GM12878 (cell line): ENCODE results near the gene TCF12. TPM values are rescaled to one million over a fixed set of nuclear protein-coding genes. Genes with fewer than 3 reads are reported as not detected.

ENCODE experiments used
- ATAC-seq: fragments of 200-7000 bp; cut with Tn5 transposase; 3 replicates; pipeline ENCODE4 v1.9.1; 2020; ENCODE audit warnings: mild to moderate bottlenecking, moderate library complexity
- BruUV-seq: library from RNA; stranded (reverse); fragments of 400-500 nt; replicated peaks from 2 replicates; lab custom pipeline; 2021; lab: Mats Ljungman, UMichigan
- CTCF ChIA-PET: fragments of 300-600 bp; sonication (Branson Sonifier 250); formaldehyde crosslinking; extraction: SDS; loops from one replicate; lab custom pipeline; 2021; ENCODE audit warnings: inconsistent platforms; lab: Yijun Ruan, JAX
- POLR2A ChIA-PET: fragments of 350-600 bp; formaldehyde crosslinking; extraction: SDS; loops from one replicate; lab custom pipeline; 2021; ENCODE audit warnings: inconsistent platforms; lab: Charles Lee
- RAD21 ChIA-PET: fragments of 300-600 bp; sonication (Branson Sonifier 250); formaldehyde crosslinking; loops from one replicate; lab custom pipeline; 2023; ENCODE audit warnings: antibody characterized with exemption; ENCODE audit not compliant: unreplicated experiment; lab: Charles Lee
- SMC1A ChIA-PET: fragments of 300-600 bp; sonication (Branson Sonifier 250); formaldehyde crosslinking; loops from one replicate; lab custom pipeline; 2023; ENCODE audit not compliant: unreplicated experiment, uncharacterized antibody; lab: Charles Lee
- DNase-seq: peaks from one replicate; pipeline ENCODE4 v3.0.0-alpha.2; 2011; ENCODE audit warnings: low read depth, low spot score
- FAIRE-seq: peaks from 3 replicates; lab custom pipeline; 2011; peaks lifted over from hg19 to GRCh38; lab: Jason Lieb, UNC
- H2AFZ ChIP-seq: 2 replicates; pipeline ENCODE4 v1.6.0; 2011; ENCODE audit warnings: low read depth, low read length, control low read depth; ENCODE audit not compliant: control insufficient read depth
- H3K27ac ChIP-seq: 2 replicates; pipeline ENCODE4 v1.5.1; 2011; ENCODE audit warnings: control low read depth; ENCODE audit not compliant: control insufficient read depth, insufficient read depth
- H3K27me3 ChIP-seq, 2 experiments: replicated peaks in 1 of 2; 2 replicates each; pipeline versions ENCODE4 v1.6.0 to v1.6.1; 2011; ENCODE audit warnings: low read length in 1 of 2; ENCODE audit not compliant: control insufficient read depth in 2 of 2, insufficient read depth in 2 of 2
- H3K36me3 ChIP-seq, 2 experiments: 2 replicates each; pipeline ENCODE4 v1.5.1; 2011; ENCODE audit warnings: low read length in 1 of 2; ENCODE audit not compliant: control insufficient read depth in 2 of 2, insufficient read depth in 2 of 2
- H3K4me1 ChIP-seq: 2 replicates; pipeline ENCODE4 v1.6.1; 2011; ENCODE audit warnings: mild to moderate bottlenecking, low read length, moderate library complexity, mixed read lengths; ENCODE audit not compliant: control insufficient read depth, insufficient read depth
- H3K4me2 ChIP-seq: 2 replicates; pipeline ENCODE4 v1.6.0; 2011; ENCODE audit warnings: control low read depth; ENCODE audit not compliant: control insufficient read depth, insufficient read depth
- H3K4me3 ChIP-seq: fragments of 200-600 bp; sonication (generic); 2 replicates; pipeline ENCODE4 v1.5.1; 2016
- H3K79me2 ChIP-seq: 2 replicates; pipeline ENCODE4 v1.6.0; 2011; ENCODE audit warnings: low read length; ENCODE audit not compliant: control insufficient read depth, insufficient read depth
- H3K9ac ChIP-seq: 2 replicates; pipeline ENCODE4 v1.8.0; 2011; ENCODE audit warnings: low read length, control low read depth, mixed read lengths; ENCODE audit not compliant: control insufficient read depth, insufficient read depth
- H3K9me3 ChIP-seq: replicated peaks from 3 replicates; pipeline ENCODE4 v1.5.1; 2011; ENCODE audit warnings: mild to moderate bottlenecking, low read length; ENCODE audit not compliant: control insufficient read depth, insufficient read depth
- H4K20me1 ChIP-seq: 2 replicates; pipeline ENCODE4 v1.6.0; 2011; ENCODE audit not compliant: control insufficient read depth, insufficient read depth
- CTCF ChIP-seq, 3 experiments: IDR thresholded peaks in 2 of 3; conservative IDR thresholded peaks in 1 of 3; 2 replicates each; pipeline ENCODE4 v1.5.1; 2011; ENCODE audit warnings: low read depth in 3 of 3, low read length in 3 of 3, mild to moderate bottlenecking in 3 of 3, control low read depth in 2 of 3, moderate library complexity in 2 of 3, inconsistent platforms in 1 of 3, mixed read lengths in 1 of 3; ENCODE audit not compliant: control insufficient read depth in 2 of 3, insufficient read depth in 1 of 3; ENCODE audit errors: extremely low read depth in 1 of 3
- FOXK2 ChIP-seq: fragments of 450-650 bp; IDR thresholded peaks from 2 replicates; pipeline ENCODE4 v1.6.1; 2017; ENCODE audit warnings: mild to moderate bottlenecking, moderate library complexity
- NBN ChIP-seq: fragments of 450-650 bp; IDR thresholded peaks from 2 replicates; pipeline ENCODE4 v1.6.1; 2016
- PBX3 ChIP-seq: IDR thresholded peaks from 2 replicates; pipeline ENCODE4 v1.6.1; 2011; ENCODE audit warnings: mild to moderate bottlenecking, low read depth, low read length, moderate library complexity; ENCODE audit not compliant: insufficient replicate concordance
- RAD21 ChIP-seq: IDR thresholded peaks from 2 replicates; pipeline ENCODE4 v1.6.1; 2011; ENCODE audit warnings: mild to moderate bottlenecking, low read depth, low read length, moderate library complexity; ENCODE audit not compliant: insufficient read depth
- SMC3 ChIP-seq: IDR thresholded peaks from 2 replicates; pipeline ENCODE4 v1.6.1; 2011; ENCODE audit warnings: low read length, improper control_type of control experiment, borderline replicate concordance
- ZNF24 ChIP-seq: fragments of 450-650 bp; IDR thresholded peaks from 2 replicates; pipeline ENCODE4 v1.6.1; 2017; ENCODE audit warnings: antibody characterized with exemption, mild to moderate bottlenecking
- ZNF384 ChIP-seq: IDR thresholded peaks from 2 replicates; pipeline ENCODE4 v1.6.1; 2012; ENCODE audit warnings: low read depth, mild to moderate bottlenecking, low read length, improper control_type of control experiment, borderline replicate concordance
- WGBS: methylation state at CpG from one replicate; pipeline ENCODE4 v1.1.6; 2016; ENCODE audit warnings: low lambda C conversion rate; ENCODE audit not compliant: insufficient replicate concordance, insufficient coverage; ENCODE audit errors: missing lambda C conversion rate; 5-methylcytosine and 5-hydroxymethylcytosine counted together
- in situ Hi-C: fragments of 300-500 bp; cut with MboI; formaldehyde crosslinking; loops from 9 replicates; pipeline ENCODE4 v1.14.3; 2018; ENCODE audit warnings: mixed read lengths
- intact Hi-C: fragments of 100-400 bp; cut with micrococcal nuclease; formaldehyde crosslinking; loops from one replicate; pipeline ENCODE4 v1.14.2; 2022; ENCODE audit not compliant: unreplicated experiment
- polyA plus RNA-seq, 11 experiments: library from polyadenylated mRNA; depleted of rRNA in 4 of 11; unstranded in 6 of 11; stranded (reverse) in 5 of 11; fragments of >200 nt; fragmentation: Nextera tagmentation in 4 of 11; fragmentation: Illumina TruSeq in 1 of 11; extraction: Ambion mirVana in 4 of 11; extraction: Trizol in 1 of 11; gene quantifications; 1 replicate in 1 of 11; 2 replicates in 10 of 11; pipeline versions ENCODE4 v1.2.1 to v1.2.3, GENCODE V29; 2011 to 2016; ENCODE audit warnings: inconsistent platforms in 2 of 11, missing spikeins in 2 of 11, low read depth in 1 of 11
- total RNA-seq, 4 experiments: library from RNA; depleted of rRNA in 3 of 4; stranded (reverse); fragments of >200 nt in 3 of 4; fragmentation: Illumina TruSeq in 1 of 4; extraction: Trizol in 1 of 4; gene quantifications; 2 replicates each; pipeline versions ENCODE4 v1.2.1 to v1.2.3, GENCODE V29; 2013 to 2021

The TCF12 gene
- total and polyA plus RNA-seq, 10 of the 15 experiments (the other 5 are each of a cell fraction or from before 2014, with no cell fraction given) = 8.2 to 70.9 (median 49.5) TPM

GRCh38 chr15:57213862-57214261 lies 295.4 kb downstream of the TCF12 start:
- in situ Hi-C loops (loop anchor here (10.0 kb wide), 1 partner anchor 719 kb away; no protein-coding TSS in a partner anchor), intact Hi-C loops (loop anchor here (1.0 to 2.0 kb wide), 3 partner anchors 67 to 393 kb away; no protein-coding TSS in a partner anchor)
- Histone ChIP-seq H3K79me2 (no peaks in the 10 kb centered on the region), H3K4me2 (no peak overlapping the region), H2AFZ (no peak overlapping the region), H4K20me1 (no peaks in the 10 kb centered on the region), H3K4me3 (no peak overlapping the region), H3K36me3 (no peaks in the 10 kb centered on the region; a peak in 1 of 4 replicates), H3K9ac (no peak overlapping the region), H3K9me3 (no peaks in the 10 kb centered on the region), H3K27me3 (no peaks in the 10 kb centered on the region), H3K27ac (no peak overlapping the region), H3K4me1 (no peaks in the 10 kb centered on the region)
- BruUV-seq = no TSS peak
- POLR2A ChIA-PET = no interaction called here
- peak; percentile 81 for FAIRE-seq
- TF ChIP-seq FOXK2 (no peak), SMC3 (peak; percentile 66; the same call in 1 of the 2 replicates), PBX3 (no peak), ZNF24 (0 out of 2 replicates have a peak, but pooled peaks have one; percentile 44), RAD21 (peak; percentile 83), NBN (0 out of 2 replicates have a peak, but pooled peaks have one; percentile 26), ZNF384 (peak; percentile 71), CTCF (IDR thresholded peaks at IDR 0.05 in 2 of 3, conservative IDR thresholded peaks at IDR 0.05 in 1 of 3; ENCODE audit: control insufficient read depth in 2 of 3, extremely low read depth in 1 of 3, insufficient read depth in 1 of 3, low read depth in 3 of 3, low read length in 3 of 3) (peak; percentile 42 to 67 (median 48); a peak in 5 of 6 replicates)
- RAD21 ChIA-PET = interaction anchor here (0.6 to 2.5 kb wide), 9 partner anchors 60 to 719 kb away, joined by 3 to 36 read pairs (median 5); no protein-coding TSS in a partner anchor
- WGBS = 56% methylated on average over 4 of the region's 4 CpGs
- SMC1A ChIA-PET = interaction anchor here (0.6 to 3.3 kb wide), 28 partner anchors 10 to 717 kb away, joined by 3 to 73 read pairs (median 4); no protein-coding TSS in a partner anchor
- CTCF ChIA-PET = interaction anchor here (0.6 to 3.5 kb wide), 38 partner anchors 9 to 745 kb away, joined by 3 to 102 read pairs (median 4); partner anchors contain the start of gene TCF12
- peak; percentile 86 for ATAC-seq
- DNase-seq = no peak
